Erythroblast (primary cell): Measurements from ENCODE around the gene PIEZO2.

Experiments
- GATA1 ChIP-seq: IDR thresholded peaks from 2 replicates; pipeline ENCODE4 v1.6.1; 2011; ENCODE audit warnings: low read depth, mild to moderate bottlenecking, control low read depth, low read length, moderate library complexity
- POLR2A ChIP-seq: IDR thresholded peaks from 2 replicates; pipeline ENCODE4 v1.6.1; 2011; ENCODE audit warnings: mild to moderate bottlenecking, low read length

DNA sequence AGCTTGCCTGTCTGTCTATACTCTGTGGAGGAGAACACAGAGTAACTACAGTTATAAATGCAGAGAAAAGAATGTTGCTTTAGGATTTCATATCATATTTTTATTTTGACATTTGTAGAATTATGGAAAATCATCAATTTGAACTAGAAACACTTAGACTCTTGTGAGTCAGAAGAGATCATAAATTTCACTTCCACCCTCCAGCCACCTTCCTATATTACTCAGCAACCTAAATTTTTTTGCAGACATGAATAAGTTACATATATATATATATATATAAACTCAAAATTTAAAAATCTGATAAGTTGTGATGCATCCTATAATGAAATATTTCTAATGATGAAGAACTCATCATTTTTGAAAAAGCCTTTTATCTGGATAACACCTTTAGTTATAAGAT is 172.3 kb downstream of the PIEZO2 start:
- TF ChIP-seq POLR2A: no peak
- TF ChIP-seq GATA1: no peak
